ENCODE measurements around the gene PRDX6. TPM values are rescaled to one million over a fixed set of nuclear protein-coding genes. Genes with fewer than 3 reads are reported as not detected.
A peak's percentile ranks its signal among the peaks of the same experiment; 100 is the strongest.

PRDX6 gene
- total and polyA plus RNA-seq, 2 of the 4 experiments (the other 2 are of a cell fraction) = 373 to 426 TPM

GRCh38 chr1:173453982-173454381, 23.2 kb upstream of the PRDX6 start:
- Histone ChIP-seq H3K27ac (ENCODE audit: insufficient read depth, low read length) (peak overlapping the region; percentile 38; the same call in 1 of the 2 replicates), H3K4me3 (ENCODE audit: insufficient read depth, low read depth, low read length) (no peak overlapping the region), H3K36me3 (ENCODE audit: control insufficient read depth, insufficient read depth, low read length) (no peaks in the 10 kb centered on the region), H3K9ac (ENCODE audit: low read depth, low read length) (no peak overlapping the region), H3K9me1 (ENCODE audit: insufficient read depth, low read length) (peaks cover 4% of the 10 kb centered on the region), H4K8ac (ENCODE audit: low read depth in 2 of 2, low read length in 2 of 2) (peak overlapping the region; percentile 18 to 52; a peak in 1 of 4 replicates), H3K14ac (replicated peaks; ENCODE audit: low read depth, low read length) (peak overlapping the region; percentile 54; the same call in 1 of the 2 replicates), H3K79me1 (ENCODE audit: low read depth in 1 of 2, low read length in 2 of 2) (peaks cover 0 to 20% of the 10 kb centered on the region in 2 experiments; a peak in 2 of 4 replicates), H3K4me1 (ENCODE audit: control insufficient read depth, insufficient read depth, low read length) (peaks cover 12% of the 10 kb centered on the region), H3K4me2 (ENCODE audit: low read depth, low read length) (peak overlapping the region; percentile 40; the same call in 1 of the 2 replicates), H2BK5ac (ENCODE audit: low read depth, low read length, poor library complexity, severe bottlenecking) (peak overlapping the region; percentile 37), H3K56ac (ENCODE audit: extremely low read depth, insufficient read depth, low read length) (no peak overlapping the region), H3K4ac (ENCODE audit: low read depth, low read length) (peak overlapping the region; percentile 75; the same call in 1 of the 2 replicates), H3K18ac (ENCODE audit: low read depth, low read length) (no peak overlapping the region), H2BK120ac (ENCODE audit: low read depth, low read length) (no peak overlapping the region; the same call in none of the 2 replicates), H3K23ac (ENCODE audit: low read depth, low read length) (no peak overlapping the region), H2BK15ac (ENCODE audit: low read depth, low read length) (no peak overlapping the region), H2AK9ac (replicated peaks; ENCODE audit: low read depth, low read length, poor library complexity) (no peak overlapping the region), H2AK5ac (ENCODE audit: low read depth, low read length) (no peak overlapping the region), H2AFZ (replicated peaks; ENCODE audit: low read length, poor library complexity) (no peak overlapping the region), H4K20me1 (ENCODE audit: insufficient read depth, low read length) (no peaks in the 10 kb centered on the region), H2BK20ac (ENCODE audit: low read depth, low read length) (no peak overlapping the region; the same call in 1 of the 2 replicates), H4K91ac (ENCODE audit: insufficient read depth, low read depth, low read length) (no peak overlapping the region), H3K27me3 (ENCODE audit: control insufficient read depth, insufficient read depth, low read length) (no peaks in the 10 kb centered on the region), H3K9me3 (ENCODE audit: control insufficient read depth, insufficient read depth, low read length) (no peaks in the 10 kb centered on the region), H4K5ac (ENCODE audit: low read depth, low read length) (no peak overlapping the region; the same call in 1 of the 2 replicates)
- no TSS peak for BruUV-seq (replicated peaks)
- DNase-seq (peak; percentile 70), ATAC-seq (ENCODE audit: low read depth) (peak; percentile 89)
- ChIA-PET CTCF (no interaction called here), POLR2A (ENCODE audit: unreplicated experiment) (interaction anchor here (0.6 kb wide), 2 partner anchors 22 to 371 kb away, joined by 3 read pairs; partner anchors contain the start of genes CENPL and DARS2)
- TF ChIP-seq CHD1 (IDR thresholded peaks at IDR 0.05; ENCODE audit: low read depth, low read length) (no peak), MAFK (IDR thresholded peaks at IDR 0.05; ENCODE audit: low read depth, low read length) (0 out of 2 replicates have a peak, but pooled peaks have one; percentile 10), NFE2L2 (IDR thresholded peaks at IDR 0.05; ENCODE audit: low read depth, low read length) (peak; percentile 74)
- in situ Hi-C loops (cut with MboI; ENCODE audit: low sequenced_read_pairs) = no loop called here
- intact Hi-C loops (cut with micrococcal nuclease) = loop anchor here (1.0 kb wide), 1 partner anchor 19 kb away; no protein-coding TSS in a partner anchor
- dilution Hi-C loops (cut with HindIII; ENCODE audit: low sequenced_read_pairs, unreplicated experiment) = no loop called here

All from IMR-90 (cell line).